Right forelimb (tissue), 1 donor: ENCODE measurements around the gene TMEM225.
"Not testable (repeated sequence)": the region's sequence is repeated elsewhere in the genome, so short reads cannot be mapped to it uniquely, and the experiment has no call there.

ENCODE experiments used
- DNase-seq: peaks from one replicate; pipeline ENCODE4 v3.0.0-alpha.2; 2018

Gene TMEM225

DNA sequence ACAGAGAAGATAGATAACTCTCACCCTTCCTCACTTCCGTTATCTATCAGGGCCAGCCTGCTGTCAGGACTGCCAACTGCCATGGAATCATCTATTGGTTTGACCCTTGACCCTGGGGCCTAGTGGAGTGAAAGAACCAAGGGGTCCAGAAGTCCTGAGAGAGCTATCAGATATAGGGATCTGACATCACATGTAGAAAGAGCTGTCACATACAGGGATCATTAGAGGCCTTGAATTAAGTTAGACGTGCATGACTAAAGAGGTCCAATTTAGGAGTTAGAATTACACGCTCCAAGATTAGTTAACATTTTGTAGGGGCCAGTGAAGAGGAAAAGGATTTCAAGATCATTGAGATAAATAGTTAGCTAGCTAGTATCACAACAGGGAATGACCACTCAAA, at the start of gene TMEM225:
Gene TMEM225 (minus strand): TSS at position 101 of the 400 bp plus-strand sequence. CDS start 245 bp downstream, outside the sequence.
- DNase-seq = no peak

DNA sequence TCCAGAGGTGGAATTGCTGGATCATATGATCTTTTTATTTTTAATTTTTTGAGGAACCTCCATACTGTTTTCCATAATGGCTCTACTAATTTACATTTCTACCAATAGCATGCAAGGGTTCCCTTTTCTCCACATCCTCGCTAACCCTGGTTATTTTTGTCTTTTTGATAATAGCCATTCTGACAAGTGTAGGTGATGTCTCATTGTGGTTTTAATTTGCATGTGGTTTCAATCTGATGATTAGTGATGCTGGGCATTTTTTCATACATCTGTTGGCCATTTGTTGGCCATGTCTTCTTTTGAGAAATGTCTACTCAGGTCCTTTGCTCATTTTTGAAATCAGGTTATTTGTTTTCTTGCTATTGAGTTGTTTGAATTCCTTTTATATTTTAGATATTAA, 38.6 kb upstream of the TMEM225 start:
- no peak for DNase-seq

- DNase-seq = no peak
Measured at GRCh38 chr11:123920943-123921342, 35.5 kb upstream of the TMEM225 start.

- no peak for DNase-seq
Measured at GRCh38 chr11:123905826-123906225, 20.4 kb upstream of the TMEM225 start.

DNA sequence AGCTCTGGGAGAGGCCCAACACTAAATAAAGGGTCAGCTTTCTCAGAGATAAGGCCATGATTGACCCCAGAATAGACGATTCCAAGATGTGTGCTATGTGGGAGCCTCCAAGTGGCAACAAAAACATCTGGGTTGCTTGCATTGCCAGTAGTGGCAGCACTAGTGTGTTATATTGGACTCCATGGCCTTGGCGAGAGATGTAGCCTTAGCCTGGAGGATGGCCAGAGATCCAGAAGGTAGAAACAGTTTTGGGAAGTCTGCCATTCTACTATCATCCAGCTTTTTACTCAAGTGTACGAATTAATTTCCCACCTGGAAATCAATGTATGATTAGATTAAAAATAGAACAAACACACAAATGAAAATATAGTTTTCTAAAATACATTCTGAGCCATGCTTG, 19.5 kb upstream of the TMEM225 start:
- no peak for DNase-seq

DNA sequence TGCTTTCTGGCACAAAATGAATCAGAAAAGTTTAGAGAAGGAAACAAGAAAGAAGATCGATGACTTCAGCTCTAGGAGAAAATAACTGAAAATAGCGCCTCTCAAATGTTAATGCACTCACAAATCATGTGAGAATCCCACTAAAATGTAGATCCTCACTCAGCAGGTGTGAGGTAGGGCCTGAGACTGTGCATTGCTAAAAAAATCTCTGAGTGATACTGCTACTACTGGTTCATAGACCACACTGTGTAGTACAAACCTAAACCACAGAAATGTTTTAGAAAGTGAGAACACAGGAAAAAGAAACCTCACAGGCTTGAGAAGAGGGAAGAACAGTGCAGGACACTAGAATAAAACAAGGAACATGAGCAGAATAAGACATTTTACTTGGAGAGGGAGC, 18.5 kb upstream of the TMEM225 start:
- DNase-seq = no peak

DNA sequence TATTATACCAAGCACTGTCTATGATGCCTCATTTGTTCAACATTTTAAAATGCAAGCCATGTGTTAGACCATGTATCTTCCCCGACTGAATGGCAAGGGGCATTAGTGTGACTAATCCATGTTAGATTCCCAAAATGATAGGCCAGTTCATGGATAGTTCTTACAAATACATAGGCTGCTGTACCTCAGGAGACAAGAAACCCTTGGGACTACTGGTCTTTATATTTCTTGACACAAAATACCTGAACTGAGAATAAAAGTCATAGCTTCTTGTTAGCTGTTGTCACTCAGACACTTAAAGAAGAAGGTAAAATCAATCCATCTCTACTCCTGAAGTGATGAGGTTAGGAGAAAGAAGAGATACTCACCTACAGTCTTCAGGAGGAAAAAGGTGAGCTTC, 16.4 kb upstream of the TMEM225 start, which contains the start of gene OR8D4:
Gene OR8D4 (plus strand): TSS at position 301 of the 400 bp plus-strand sequence. CDS start 4,265 bp downstream, outside the sequence.
- DNase-seq = no peak

DNA sequence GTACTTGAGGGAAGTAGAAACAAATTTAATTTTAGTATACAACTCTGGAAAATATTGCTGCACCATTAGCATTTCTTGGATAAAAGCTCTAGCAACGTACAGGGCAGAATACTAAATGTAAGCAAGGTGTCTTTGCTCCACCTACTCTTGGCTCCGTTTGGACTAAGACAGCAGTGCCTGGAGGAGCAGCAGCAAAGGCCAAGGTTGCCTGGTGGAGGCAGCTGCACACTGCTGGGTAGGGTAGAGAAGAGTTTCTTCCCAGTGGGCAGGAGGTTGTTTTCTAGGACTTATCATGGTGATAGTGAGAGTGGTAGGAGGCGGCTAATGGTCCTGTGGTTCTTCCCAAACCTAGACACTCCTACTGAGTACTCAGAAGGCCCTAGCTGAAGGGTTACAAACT, 14.3 kb upstream of the TMEM225 start:
- DNase-seq = no peak

DNA sequence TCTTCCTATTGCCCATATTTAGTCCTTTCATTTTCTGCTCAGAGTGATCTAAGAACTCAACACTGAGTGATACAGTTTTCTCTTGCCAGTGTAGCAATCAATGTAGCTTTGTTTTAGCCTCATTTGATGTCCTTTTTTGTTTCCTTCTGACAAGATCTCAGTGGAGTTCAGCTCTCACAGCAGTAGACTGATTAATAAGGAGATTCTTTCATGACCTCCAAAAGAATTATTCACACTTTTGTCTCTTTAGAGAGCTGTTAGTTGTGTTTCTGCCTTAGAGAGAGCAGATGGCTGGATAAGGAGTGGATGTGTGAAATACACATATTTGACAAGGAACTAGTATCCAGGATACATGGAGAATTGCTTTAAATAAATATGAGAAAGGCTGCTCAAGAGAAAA, 6.6 kb upstream of the TMEM225 start:
- no peak for DNase-seq

DNA sequence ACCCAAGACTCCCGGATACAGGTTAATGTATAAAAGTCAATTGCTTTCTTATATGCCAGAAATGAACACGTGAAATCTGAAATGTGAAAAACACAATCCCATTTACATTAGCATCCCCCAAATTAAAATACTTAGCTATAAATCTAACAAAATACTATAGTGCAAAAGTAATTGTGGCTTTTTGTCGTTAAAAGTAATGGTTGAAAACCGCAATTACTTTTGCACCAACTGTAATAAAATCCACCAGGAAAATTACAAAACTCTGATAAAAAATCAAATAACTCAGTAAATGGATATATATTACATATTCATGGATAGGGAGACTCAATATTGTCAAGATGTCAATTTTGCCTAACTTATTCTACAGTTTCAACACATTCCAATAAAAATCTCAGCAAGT, 4.6 kb downstream of the TMEM225 start:
- DNase-seq = no peak

GRCh38 chr11:123867795-123868194, 17.7 kb downstream of the TMEM225 start:
- DNase-seq = not testable (repeated sequence)

GRCh38 chr11:123865293-123865692, 20.2 kb downstream of the TMEM225 start:
- DNase-seq = not testable (repeated sequence)

GRCh38 chr11:123859731-123860130, 25.7 kb downstream of the TMEM225 start:
- no peak for DNase-seq

GRCh38 chr11:123856444-123856843, 29.0 kb downstream of the TMEM225 start:
- DNase-seq = no peak

DNA sequence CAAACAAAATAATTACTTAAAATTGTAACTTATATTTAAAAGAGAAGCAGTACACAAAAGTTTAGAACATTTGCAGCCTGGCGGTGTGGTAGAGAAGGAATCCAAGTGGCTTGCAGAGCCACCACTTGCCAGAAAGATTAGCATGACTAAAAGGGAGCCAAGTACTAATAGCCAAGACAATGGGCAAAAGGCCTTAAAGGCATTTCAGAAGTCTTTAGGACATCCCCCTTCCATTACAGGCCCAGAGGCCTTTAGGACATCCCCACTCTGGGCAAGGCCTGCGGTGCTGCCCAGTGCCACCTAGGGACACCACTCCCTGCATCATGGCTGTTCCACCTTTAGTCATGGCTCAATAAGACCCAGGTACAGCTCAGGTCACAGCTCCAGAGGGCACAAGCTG, 32.4 kb downstream of the TMEM225 start:
- DNase-seq = no peak

DNA sequence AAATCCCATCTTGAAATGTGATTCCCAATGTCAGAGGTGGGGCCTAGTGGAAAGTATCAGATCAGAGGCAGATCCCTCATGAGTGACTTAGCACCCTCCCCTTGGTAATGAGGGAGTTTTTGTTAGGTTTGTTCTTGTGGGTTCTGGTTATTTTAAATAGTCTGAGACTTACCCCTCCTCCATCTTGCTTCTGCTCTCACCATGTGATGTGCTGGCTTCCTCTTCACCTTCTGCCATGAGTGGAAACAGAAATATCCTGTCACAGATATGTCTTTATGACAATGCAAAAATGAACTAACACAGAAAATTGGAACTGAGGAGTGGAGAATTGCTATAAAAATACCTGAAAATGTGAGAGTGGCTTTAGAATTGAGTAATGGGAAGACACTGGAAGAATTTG, 33.1 kb downstream of the TMEM225 start:
- DNase-seq = no peak

DNA sequence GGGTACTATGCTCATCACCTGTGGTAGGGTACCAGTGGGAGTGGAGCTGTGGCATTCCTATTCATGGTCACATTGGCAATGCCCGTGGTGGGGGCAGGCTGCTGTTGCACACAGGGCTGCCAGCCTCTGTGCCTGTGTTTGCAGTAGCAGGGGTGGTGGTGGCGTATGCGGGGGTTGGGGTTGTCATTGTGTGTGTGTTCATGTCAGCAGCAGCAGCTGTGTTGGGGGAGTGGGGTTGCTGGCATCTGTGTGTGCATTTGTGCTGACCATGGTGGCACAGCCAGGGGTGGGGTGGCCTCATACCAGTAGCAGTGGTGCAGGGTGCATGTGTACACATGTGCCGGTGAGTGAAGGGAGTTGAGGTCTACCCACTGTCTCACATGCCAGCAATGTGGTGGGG, 34.4 kb downstream of the TMEM225 start:
- DNase-seq = no peak

DNA sequence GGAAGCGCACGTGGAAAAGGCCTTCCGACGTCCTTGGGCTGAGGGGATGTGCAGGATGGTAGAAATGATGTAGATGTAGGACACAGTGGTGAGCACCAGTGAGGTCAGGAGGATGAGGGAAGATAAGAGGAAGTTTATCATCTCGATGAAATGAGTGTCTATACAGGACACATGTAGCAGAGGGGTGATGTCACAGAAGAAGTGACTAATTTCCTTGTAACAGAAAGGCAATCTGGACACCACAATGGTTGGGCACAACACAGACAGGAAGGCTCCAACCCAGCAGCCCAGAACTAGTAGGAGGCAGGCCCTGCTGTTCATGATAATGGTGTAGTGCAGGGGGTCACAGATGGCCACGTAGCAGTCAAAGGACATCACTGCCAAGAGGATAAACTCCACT, 44.3 kb downstream of the TMEM225 start:
- DNase-seq = no peak

DNA sequence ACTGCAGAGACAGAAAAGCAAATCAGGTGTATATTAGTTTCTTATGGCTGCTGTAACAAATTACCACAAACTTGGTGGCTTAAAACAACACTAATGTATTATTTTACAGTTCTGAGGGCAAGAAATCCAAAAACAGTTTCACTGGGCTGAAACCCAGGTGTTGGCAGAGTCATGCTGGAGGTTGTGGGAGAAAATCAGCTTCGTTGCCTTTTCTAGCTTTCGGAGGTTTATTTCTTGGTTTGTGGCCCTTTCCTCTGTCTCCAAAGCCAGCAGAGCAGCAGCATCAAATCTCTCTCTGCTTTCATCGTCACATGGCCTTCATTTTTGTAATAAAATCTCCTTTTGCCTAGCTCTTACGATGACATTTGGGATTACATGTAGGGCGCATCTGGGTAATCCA, 46.3 kb downstream of the TMEM225 start:
- DNase-seq = no peak

DNA sequence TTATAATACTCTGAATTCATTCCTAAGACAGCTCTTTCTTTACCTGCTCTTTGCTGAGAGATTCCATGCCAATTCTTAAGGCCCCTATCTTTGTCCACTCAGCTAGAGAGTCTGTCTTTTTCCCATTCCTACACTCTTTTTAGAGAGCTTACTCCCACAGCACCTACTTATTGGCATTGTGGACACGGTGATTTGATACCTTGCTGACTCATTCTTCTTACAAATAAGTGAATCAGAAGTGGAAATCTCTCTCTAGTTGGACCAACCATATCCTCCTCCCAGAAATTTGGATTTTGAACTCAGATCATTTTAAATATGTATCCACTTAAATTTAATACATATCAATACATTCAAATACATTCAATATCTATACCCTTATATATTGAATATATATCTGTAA, 46.8 kb downstream of the TMEM225 start:
- DNase-seq = no peak

DNA sequence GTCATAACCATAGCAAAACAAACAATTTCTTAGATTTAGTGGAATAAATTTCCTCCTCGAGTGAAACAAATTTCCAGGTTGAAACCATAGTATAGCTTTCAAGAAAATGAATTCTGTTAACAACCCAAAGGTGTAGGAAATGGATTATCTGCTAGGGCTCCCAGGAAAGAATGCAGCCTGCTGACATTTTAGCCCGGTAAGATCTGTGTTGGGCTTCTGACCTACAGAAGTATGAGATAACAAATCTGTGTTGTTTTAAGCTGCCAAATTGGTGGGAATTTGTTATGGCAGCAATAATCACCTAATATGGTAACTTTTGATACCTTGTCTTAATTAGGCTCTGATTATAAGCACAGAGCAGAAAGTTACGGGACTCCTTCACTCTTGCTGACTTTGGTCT, 47.3 kb downstream of the TMEM225 start:
- DNase-seq = no peak

DNA sequence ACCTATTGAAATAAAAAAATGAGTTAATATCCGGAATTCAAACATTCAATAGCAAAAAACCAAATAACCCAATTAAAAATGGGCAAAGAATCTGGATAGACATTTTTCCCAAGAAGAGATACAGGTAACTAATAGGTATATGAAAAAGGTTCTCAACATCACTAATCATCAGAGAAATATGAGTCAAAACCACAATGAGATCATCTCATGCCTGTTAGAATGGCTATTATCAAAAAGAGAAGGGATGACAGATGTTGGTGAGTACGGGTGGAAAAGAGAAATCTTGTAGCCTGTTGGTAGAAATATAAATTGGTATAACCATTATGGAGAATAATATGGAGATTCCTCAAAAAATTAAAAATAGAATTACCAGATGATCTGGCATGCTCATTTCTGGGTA, 52.4 kb downstream of the TMEM225 start:
- no peak for DNase-seq
